Muscle layer of colon (tissue), 2 donors: ENCODE results near the gene MUC4.
"Not testable (repeated sequence)": the region's sequence is repeated elsewhere in the genome, so short reads cannot be mapped to it uniquely, and the experiment has no call there.

Experiments
- H3K27ac ChIP-seq: one replicate; pipeline ENCODE4 v1.7.0; 2013; ENCODE audit warnings: low read depth, mild to moderate bottlenecking, low read length, moderate library complexity
- H3K27me3 ChIP-seq, 2 donors: one replicate each; pipeline ENCODE4 v1.7.0; 2013; ENCODE audit warnings: low read length in 2 of 2, mild to moderate bottlenecking in 2 of 2; ENCODE audit not compliant: insufficient read depth in 2 of 2, control insufficient read depth in 1 of 2
- H3K36me3 ChIP-seq: one replicate; pipeline ENCODE4 v1.7.0; 2013; ENCODE audit warnings: mild to moderate bottlenecking, low read length; ENCODE audit not compliant: insufficient read depth
- H3K4me1 ChIP-seq: one replicate; pipeline ENCODE4 v1.7.0; 2013; ENCODE audit warnings: mild to moderate bottlenecking, low read length; ENCODE audit not compliant: insufficient read depth
- H3K4me3 ChIP-seq, 2 donors: one replicate each; pipeline ENCODE4 v1.7.0; 2013; ENCODE audit warnings: low read length in 2 of 2, low read depth in 1 of 2, mild to moderate bottlenecking in 1 of 2, moderate library complexity in 1 of 2
- H3K9ac ChIP-seq: one replicate; pipeline ENCODE4 v1.7.0; 2013; ENCODE audit warnings: low read length
- H3K9me3 ChIP-seq: one replicate; pipeline ENCODE4 v1.7.0; 2013; ENCODE audit warnings: mild to moderate bottlenecking, low read length
- donor health status: abdominal sarcoma.
- donor health status: Adenocarcinoma of cecum.

MUC4 gene

DNA sequence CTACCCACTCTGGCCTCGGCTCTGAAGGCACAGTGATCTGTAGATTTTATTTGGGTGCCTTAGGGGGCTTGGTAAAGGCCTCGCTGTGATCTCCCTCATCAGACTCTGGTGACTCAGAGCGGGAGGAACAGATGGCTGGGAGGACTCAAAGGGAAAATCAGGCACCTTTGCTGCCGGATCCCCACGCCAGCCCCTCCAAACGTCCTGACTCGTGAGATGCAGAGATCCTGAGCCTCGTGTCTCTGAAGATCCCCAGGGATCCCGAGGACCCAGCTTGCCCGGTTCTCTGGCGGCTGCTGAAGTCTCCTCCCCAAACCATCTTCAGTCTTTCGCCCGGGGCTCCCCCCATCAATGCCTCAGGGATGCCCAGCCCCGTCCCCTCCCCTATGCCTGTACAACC lies 58.1 kb downstream of the MUC4 start:
- no peaks in the 10 kb centered on the region for H3K4me1 ChIP-seq
- no peak overlapping the region for H3K4me3 ChIP-seq
- H3K9me3 ChIP-seq: no peaks in the 10 kb centered on the region
- no peaks in the 10 kb centered on the region for H3K36me3 ChIP-seq
- peaks cover 6 to 10% of the 10 kb centered on the region in 2 donors for H3K27me3 ChIP-seq
- no peak overlapping the region for H3K9ac ChIP-seq
- H3K27ac ChIP-seq: no peak overlapping the region

DNA sequence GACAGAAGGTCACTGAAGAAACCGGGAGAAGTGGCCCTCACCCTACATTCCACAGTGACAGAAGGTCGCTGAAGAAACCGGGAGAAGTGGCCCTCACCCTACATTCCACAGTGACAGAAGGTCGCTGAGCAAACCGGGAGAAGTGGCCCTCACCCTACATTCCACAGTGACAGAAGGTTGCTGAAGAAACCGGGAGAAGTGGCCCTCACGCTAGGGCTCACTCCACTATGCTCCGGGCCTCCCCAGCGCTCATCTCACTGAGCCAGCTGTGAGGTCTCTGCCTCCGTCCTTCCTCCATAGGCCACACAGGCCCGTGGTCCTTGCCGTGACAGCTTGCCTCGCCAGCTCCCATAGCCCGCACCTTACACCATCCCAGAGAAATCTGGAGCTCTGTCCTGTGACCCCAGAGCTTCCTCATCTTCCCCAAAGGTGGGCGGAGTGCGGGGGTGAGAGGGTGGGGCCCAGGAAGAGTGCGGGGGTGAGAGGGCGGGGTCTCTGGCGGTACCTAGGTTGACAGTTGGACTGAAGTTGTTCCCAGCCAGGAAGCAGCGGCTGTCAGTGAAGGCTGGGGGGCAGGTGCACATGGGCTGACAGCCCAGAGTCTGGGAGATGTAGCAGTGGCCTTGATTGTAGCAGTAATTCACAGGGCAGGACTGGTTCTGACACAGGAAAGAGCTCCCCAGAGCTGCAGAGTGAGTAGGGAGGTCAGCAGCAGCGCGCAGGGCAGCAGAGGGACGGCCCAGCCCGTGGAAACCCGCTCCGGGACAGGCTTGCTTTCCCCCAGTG lies 59.0 kb downstream of the MUC4 start:
- Histone ChIP-seq H3K4me1 (no peaks in the 10 kb centered on the region), H3K27me3 (peaks cover 10% of the 10 kb centered on the region in 2 donors), H3K9ac (no peak overlapping the region), H3K4me3 (no peak overlapping the region), H3K9me3 (no peaks in the 10 kb centered on the region), H3K36me3 (no peaks in the 10 kb centered on the region), H3K27ac (no peak overlapping the region)

GRCh38 chr3:195752066-195752465 lies 59.7 kb downstream of the MUC4 start:
- H3K27ac ChIP-seq: no peak overlapping the region

GRCh38 chr3:195751560-195751959 lies 60.2 kb downstream of the MUC4 start:
- H3K4me3 ChIP-seq: no peak overlapping the region

More at GRCh38 chr3:195752066-195752465, 59.7 kb downstream of the MUC4 start:
- Histone ChIP-seq H3K9ac (no peak overlapping the region), H3K9me3 (no peaks in the 10 kb centered on the region), H3K36me3 (no peaks in the 10 kb centered on the region), H3K27me3 (peaks cover 3 to 10% of the 10 kb centered on the region in 2 donors), H3K4me3 (no peak overlapping the region), H3K4me1 (no peaks in the 10 kb centered on the region)

GRCh38 chr3:195750797-195751520 lies 60.8 kb downstream of the MUC4 start:
- no peak overlapping the region for H3K9ac ChIP-seq
- no peak overlapping the region for H3K4me3 ChIP-seq
- H3K27me3 ChIP-seq: peaks cover 0 to 10% of the 10 kb centered on the region in 2 donors
- H3K27ac ChIP-seq: no peak overlapping the region
- no peaks in the 10 kb centered on the region for H3K9me3 ChIP-seq
- H3K36me3 ChIP-seq: no peaks in the 10 kb centered on the region
- no peaks in the 10 kb centered on the region for H3K4me1 ChIP-seq

More at GRCh38 chr3:195751560-195751959, 60.2 kb downstream of the MUC4 start:
- Histone ChIP-seq H3K27me3 (peaks cover 0 to 10% of the 10 kb centered on the region in 2 donors), H3K9ac (no peak overlapping the region), H3K27ac (no peak overlapping the region), H3K36me3 (no peaks in the 10 kb centered on the region), H3K4me1 (no peaks in the 10 kb centered on the region), H3K9me3 (no peaks in the 10 kb centered on the region)

DNA sequence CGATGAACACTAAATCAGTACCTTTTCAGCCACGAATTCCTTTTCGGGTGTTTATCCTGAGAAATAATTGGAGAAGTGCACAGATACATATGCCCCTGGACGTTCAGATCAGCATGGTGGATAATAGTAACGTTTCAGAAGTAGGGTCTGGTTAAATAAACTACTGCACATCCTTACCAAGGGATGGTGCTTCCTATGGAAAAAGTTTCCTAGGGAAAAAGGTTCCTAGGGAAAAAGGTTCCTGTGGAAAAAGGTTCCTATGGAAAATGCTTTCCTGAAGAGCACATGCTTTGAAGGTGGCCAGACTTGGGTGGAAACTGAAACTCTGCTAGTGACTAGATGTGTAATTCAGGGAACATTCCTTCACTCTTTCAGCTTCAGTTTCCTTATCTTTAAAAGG lies 62.6 kb downstream of the MUC4 start:
- H3K4me3 ChIP-seq, H3K9me3 ChIP-seq, H3K9ac ChIP-seq, H3K36me3 ChIP-seq, H3K27ac ChIP-seq, H3K4me1 ChIP-seq: not testable (repeated sequence)
- H3K27me3 ChIP-seq: peaks cover 0 to 10% of the 10 kb centered on the region in 2 donors

DNA sequence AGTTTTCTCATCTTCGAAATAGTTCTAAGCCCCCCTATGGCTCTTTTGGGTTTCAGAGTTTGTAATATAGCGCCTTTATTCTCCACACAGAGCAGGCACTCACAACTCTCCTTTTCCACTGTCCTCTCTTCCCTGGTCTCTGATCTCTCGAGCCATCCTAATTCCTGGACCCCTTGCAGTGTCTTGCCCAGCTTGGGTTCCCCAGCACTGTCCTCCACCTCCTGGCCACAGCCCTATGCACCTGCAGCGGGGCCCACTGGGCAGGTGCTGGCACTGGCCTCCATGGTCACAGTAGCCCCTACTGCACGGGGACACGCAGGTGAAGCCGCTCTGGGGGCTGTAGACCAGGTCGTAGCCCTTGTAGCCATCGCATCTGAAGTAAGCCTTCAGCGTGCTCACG lies 63.1 kb downstream of the MUC4 start:
- Histone ChIP-seq H3K27ac (no peak overlapping the region), H3K27me3 (peaks cover 0 to 10% of the 10 kb centered on the region in 2 donors), H3K9ac (no peak overlapping the region)

DNA sequence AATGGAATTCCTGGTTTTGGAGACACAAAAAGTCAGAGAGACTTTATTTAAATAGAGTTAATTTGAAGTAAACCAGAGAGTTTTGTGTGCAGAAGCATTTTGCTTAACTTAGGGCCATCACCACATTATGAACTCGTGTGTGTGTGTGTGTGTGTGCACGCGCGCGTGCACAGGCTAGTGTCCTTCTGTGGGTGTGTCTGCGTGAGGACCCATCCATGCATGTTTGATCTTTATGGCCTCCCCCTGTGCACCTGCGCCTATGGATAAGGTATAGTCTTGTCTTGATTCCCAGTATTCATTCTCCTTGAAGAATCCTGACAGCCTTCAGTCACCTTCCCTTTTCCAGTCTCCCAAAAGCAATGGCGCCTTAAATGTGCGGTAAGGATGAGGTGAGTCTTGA lies 65.0 kb downstream of the MUC4 start:
- H3K4me1 ChIP-seq: no peaks in the 10 kb centered on the region
- no peak overlapping the region for H3K9ac ChIP-seq
- no peaks in the 10 kb centered on the region for H3K9me3 ChIP-seq

More for the DNA sequence above, 63.1 kb downstream of the MUC4 start:
- Histone ChIP-seq H3K36me3 (no peaks in the 10 kb centered on the region), H3K4me1 (no peaks in the 10 kb centered on the region), H3K9me3 (no peaks in the 10 kb centered on the region), H3K4me3 (no peak overlapping the region)

DNA sequence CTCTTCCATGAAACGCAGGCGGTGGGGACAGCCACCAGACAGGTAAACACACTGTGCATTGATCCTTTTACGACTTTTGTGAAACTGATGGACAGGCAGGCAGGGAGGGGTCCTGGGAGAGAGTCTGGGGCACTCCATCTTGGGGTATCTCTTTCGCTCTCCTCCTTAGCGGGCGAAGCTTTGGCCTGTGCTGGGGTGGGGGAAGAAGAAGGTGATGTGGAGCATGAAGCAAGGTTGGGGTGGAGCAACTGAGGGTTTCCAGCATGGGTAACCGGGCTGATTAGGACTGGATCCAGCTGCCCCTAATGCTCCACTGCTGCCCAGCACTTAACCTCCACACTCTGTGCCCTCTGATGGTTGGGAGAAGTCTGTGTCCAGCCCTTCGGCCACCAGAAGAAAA lies 65.4 kb downstream of the MUC4 start:
- Histone ChIP-seq H3K4me3 (no peak overlapping the region), H3K27me3 (peaks cover 0 to 10% of the 10 kb centered on the region in 2 donors), H3K4me1 (no peaks in the 10 kb centered on the region), H3K36me3 (no peaks in the 10 kb centered on the region), H3K27ac (no peak overlapping the region), H3K9me3 (no peaks in the 10 kb centered on the region), H3K9ac (no peak overlapping the region)

More for the DNA sequence above, 65.0 kb downstream of the MUC4 start:
- H3K27ac ChIP-seq: no peak overlapping the region
- H3K27me3 ChIP-seq: peaks cover 0 to 10% of the 10 kb centered on the region in 2 donors
- no peak overlapping the region for H3K4me3 ChIP-seq
- no peaks in the 10 kb centered on the region for H3K36me3 ChIP-seq

DNA sequence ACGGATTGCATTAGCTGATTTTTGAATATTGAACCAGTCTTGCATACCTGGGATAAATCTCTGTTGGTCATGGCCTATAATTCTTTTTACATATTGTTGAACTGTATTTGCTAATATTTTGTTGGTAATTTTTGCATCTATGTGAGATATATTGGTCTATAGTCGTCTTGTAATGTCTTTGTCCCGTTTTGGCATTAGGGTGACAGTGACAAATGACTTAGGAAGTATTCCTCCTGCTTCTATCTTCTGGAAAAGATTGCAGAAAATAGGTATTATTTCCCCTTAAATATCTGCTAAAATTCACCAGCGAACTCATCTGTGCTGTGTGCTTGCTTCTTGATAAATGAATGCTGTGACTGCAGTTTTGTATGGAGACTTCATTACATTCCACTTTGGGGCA lies 67.3 kb downstream of the MUC4 start:
- Histone ChIP-seq H3K36me3 (no peaks in the 10 kb centered on the region), H3K9ac (no peak overlapping the region), H3K9me3 (no peaks in the 10 kb centered on the region), H3K4me3 (no peak overlapping the region), H3K4me1 (no peaks in the 10 kb centered on the region), H3K27ac (no peak overlapping the region), H3K27me3 (peaks cover 0 to 10% of the 10 kb centered on the region in 2 donors)

GRCh38 chr3:195739561-195740111 lies 72.1 kb downstream of the MUC4 start:
- Histone ChIP-seq H3K9me3 (no peaks in the 10 kb centered on the region), H3K4me1 (no peaks in the 10 kb centered on the region), H3K27ac (no peak overlapping the region), H3K4me3 (no peak overlapping the region), H3K36me3 (no peaks in the 10 kb centered on the region), H3K9ac (no peak overlapping the region), H3K27me3 (no peaks in the 10 kb centered on the region)
